Measurements from ENCODE around the gene ROMO1. TPM values are rescaled to one million over a fixed set of nuclear protein-coding genes. Genes with fewer than 3 reads are reported as not detected.

The ROMO1 gene
- total RNA-seq, 1 experiment from 2014 or later = 357 TPM

DNA sequence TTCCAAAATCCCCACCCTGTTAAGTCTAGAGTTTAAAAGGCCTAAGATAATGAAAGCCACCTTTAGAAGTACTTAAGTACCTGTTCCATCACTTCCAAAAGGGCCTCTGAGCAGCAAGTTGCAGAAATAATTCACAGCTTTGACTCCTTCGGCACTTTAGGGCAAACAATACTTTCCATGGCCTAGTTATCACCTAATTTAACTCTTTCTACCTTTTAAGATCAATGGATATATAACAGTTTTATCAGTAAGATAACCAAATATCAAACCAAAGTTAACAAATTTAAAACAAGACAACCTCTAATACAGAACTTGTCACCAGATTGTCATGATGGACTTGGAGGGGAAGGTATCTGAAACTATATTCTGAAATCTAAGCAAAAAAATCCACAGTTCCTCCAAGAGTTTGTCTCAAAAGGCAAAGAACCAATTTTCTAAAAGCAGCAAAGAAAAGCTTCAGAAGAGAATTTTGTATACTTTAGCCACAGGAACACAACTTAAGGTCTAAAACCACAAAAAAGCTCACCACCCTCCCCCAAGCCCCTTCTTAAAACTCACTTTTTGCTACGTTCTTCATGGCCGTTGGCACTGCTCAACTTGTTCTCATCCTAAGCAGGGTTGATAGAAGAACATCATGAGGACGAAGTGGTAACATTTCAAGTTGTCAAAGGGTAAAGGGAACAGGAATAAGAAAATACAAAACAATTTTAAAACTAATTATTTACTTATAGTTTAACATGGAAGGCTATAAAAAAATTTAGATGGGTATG, 39.4 kb downstream of the ROMO1 start:
- H3K27me3 Mint-ChIP-seq (ENCODE audit: insufficient read depth, unreplicated experiment) = no peaks in the 10 kb centered on the region
- BruUV-seq (replicated peaks) = no TSS peak
- Histone ChIP-seq H3K36me3 (ENCODE audit: control insufficient read depth, insufficient read depth, low read length) (peaks cover 22% of the 10 kb centered on the region), H3K9me3 (no peaks in the 10 kb centered on the region), H3K4me3 (ENCODE audit: low read depth, low read length) (no peak overlapping the region), H3K27me3 (replicated peaks; ENCODE audit: control insufficient read depth, insufficient read depth, low read length) (no peaks in the 10 kb centered on the region), H3K4me1 (peaks cover 48% of the 10 kb centered on the region)
- ChIA-PET CTCF (no interaction called here), POLR2A (interaction anchor here (0.5 to 1.2 kb wide), 3 partner anchors 8 to 348 kb away, joined by 4 to 6 read pairs (median 5); partner anchors contain the start of gene ERGIC3)
- H3K9me3 Mint-ChIP-seq (ENCODE audit: unreplicated experiment) = no peaks in the 10 kb centered on the region
- H3K4me3 Mint-ChIP-seq (ENCODE audit: unreplicated experiment) = peak overlapping the region; percentile 45
- TF ChIP-seq, protein P1, sequence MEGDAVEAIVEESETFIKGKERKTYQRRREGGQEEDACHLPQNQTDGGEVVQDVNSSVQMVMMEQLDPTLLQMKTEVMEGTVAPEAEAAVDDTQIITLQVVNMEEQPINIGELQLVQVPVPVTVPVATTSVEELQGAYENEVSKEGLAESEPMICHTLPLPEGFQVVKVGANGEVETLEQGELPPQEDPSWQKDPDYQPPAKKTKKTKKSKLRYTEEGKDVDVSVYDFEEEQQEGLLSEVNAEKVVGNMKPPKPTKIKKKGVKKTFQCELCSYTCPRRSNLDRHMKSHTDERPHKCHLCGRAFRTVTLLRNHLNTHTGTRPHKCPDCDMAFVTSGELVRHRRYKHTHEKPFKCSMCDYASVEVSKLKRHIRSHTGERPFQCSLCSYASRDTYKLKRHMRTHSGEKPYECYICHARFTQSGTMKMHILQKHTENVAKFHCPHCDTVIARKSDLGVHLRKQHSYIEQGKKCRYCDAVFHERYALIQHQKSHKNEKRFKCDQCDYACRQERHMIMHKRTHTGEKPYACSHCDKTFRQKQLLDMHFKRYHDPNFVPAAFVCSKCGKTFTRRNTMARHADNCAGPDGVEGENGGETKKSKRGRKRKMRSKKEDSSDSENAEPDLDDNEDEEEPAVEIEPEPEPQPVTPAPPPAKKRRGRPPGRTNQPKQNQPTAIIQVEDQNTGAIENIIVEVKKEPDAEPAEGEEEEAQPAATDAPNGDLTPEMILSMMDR (IDR thresholded peaks at IDR 0.05; ENCODE audit: insufficient read depth in 1 of 2, low read depth in 1 of 2, low read length in 1 of 2, severe bottlenecking in 1 of 2, unreplicated experiment in 1 of 2) = no peak
- intact Hi-C loops (cut with micrococcal nuclease; ENCODE audit: unreplicated experiment) = no loop called here
- DNase-seq = no peak
- peaks cover 97% of the 10 kb centered on the region for H3K36me3 Mint-ChIP-seq (ENCODE audit: insufficient read depth, unreplicated experiment)
- peak overlapping the region; percentile 65 for H3K27ac Mint-ChIP-seq (ENCODE audit: unreplicated experiment)
- H3K4me1 Mint-ChIP-seq (ENCODE audit: low read depth, unreplicated experiment) = peaks cover 40% of the 10 kb centered on the region

GRCh38 chr20:35739294-35740163, 40.3 kb downstream of the ROMO1 start:
- no peaks in the 10 kb centered on the region for H3K27me3 Mint-ChIP-seq (ENCODE audit: insufficient read depth, unreplicated experiment)
- H3K36me3 ChIP-seq (ENCODE audit: control insufficient read depth, insufficient read depth, low read length) = peaks cover 21% of the 10 kb centered on the region
- intact Hi-C loops (cut with micrococcal nuclease; ENCODE audit: unreplicated experiment) = loop anchor here (1.0 to 5.0 kb wide), 3 partner anchors 8 to 348 kb away; partner anchors contain the start of gene SCAND1
- H3K4me3 Mint-ChIP-seq (ENCODE audit: unreplicated experiment) = peak overlapping the region; percentile 80
- H3K4me3 ChIP-seq (ENCODE audit: low read depth, low read length) = no peak overlapping the region; the same call in 1 of the 2 replicates
- TF ChIP-seq, protein P1 (IDR thresholded peaks at IDR 0.05; ENCODE audit: insufficient read depth in 1 of 2, low read depth in 1 of 2, low read length in 1 of 2, severe bottlenecking in 1 of 2, unreplicated experiment in 1 of 2) = peak; percentile 33
- H3K4me1 Mint-ChIP-seq (ENCODE audit: low read depth, unreplicated experiment) = peaks cover 36% of the 10 kb centered on the region
- H3K4me1 ChIP-seq = peaks cover 44% of the 10 kb centered on the region
- POLR2A ChIA-PET = interaction anchor here (0.5 to 1.3 kb wide), 8 partner anchors 9 to 347 kb away, joined by 3 to 6 read pairs (median 4); partner anchors contain the start of genes ERGIC3, PHF20 and SCAND1
- DNase-seq = peak in 1 of 2 experiments; percentile 29
- no peaks in the 10 kb centered on the region for H3K9me3 ChIP-seq
- no TSS peak for BruUV-seq (replicated peaks)
- peaks cover 87% of the 10 kb centered on the region for H3K36me3 Mint-ChIP-seq (ENCODE audit: insufficient read depth, unreplicated experiment)
- CTCF ChIA-PET = interaction anchor here (0.5 to 0.8 kb wide), 3 partner anchors 9 to 145 kb away, joined by 3 read pairs; partner anchors contain the start of genes NFS1 and ROMO1
- H3K9me3 Mint-ChIP-seq (ENCODE audit: unreplicated experiment) = no peaks in the 10 kb centered on the region
- no peaks in the 10 kb centered on the region for H3K27me3 ChIP-seq (replicated peaks; ENCODE audit: control insufficient read depth, insufficient read depth, low read length)
- peak overlapping the region; percentile 96 for H3K27ac Mint-ChIP-seq (ENCODE audit: unreplicated experiment)

All from Caco-2 (cell line).